Measurements from ENCODE around the gene GRPEL1. TPM values are rescaled to one million over a fixed set of nuclear protein-coding genes. Genes with fewer than 3 reads are reported as not detected.

The GRPEL1 gene
- total RNA-seq, 1 experiment from 2014 or later, result 74.5 TPM

DNA sequence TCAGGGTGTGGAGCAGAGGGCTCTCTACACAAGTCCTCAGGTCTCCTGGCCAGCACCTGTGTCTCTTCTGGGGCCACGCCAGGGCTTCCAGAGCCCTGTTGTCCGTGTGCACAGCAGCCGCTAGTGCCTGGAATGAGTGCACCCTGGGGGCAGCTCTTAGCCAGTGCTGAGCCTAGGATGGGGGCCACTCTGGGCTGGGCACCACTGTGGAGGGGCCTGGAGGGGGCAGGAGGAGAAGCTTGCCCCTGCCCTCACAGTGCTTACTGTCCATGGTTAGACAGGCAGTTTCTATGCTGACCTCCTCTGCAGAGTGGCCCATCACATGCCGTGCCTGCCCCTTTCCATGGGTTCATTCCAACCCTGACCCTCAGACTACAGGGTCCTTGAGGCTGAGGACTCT is 42.7 kb upstream of the GRPEL1 start:
- Histone ChIP-seq H3K27ac (ENCODE audit: low read length) (no peak overlapping the region), H4K20me1 (ENCODE audit: low read length) (no peaks in the 10 kb centered on the region), H3K9me2 (replicated peaks; ENCODE audit: low read length) (no peaks in the 10 kb centered on the region), H3K9ac (ENCODE audit: low read length) (no peak overlapping the region), H3K4me2 (ENCODE audit: low read length) (no peak overlapping the region), H3K4me3 (ENCODE audit: low read length) (no peak overlapping the region), H3K9me3 (ENCODE audit: low read length) (no peaks in the 10 kb centered on the region), H3F3A (ENCODE audit: low read length, unreplicated experiment) (no peaks in the 10 kb centered on the region), H2AFZ (ENCODE audit: low read length) (no peak overlapping the region), H3K36me3 (ENCODE audit: low read depth, low read length) (no peaks in the 10 kb centered on the region), H3K79me2 (ENCODE audit: low read length) (no peaks in the 10 kb centered on the region), H3K27me3 (ENCODE audit: low read length) (no peaks in the 10 kb centered on the region), H3K4me1 (ENCODE audit: insufficient read depth, low read length) (no peaks in the 10 kb centered on the region)
- TF ChIP-seq EZH2 (IDR thresholded peaks at IDR 0.05; ENCODE audit: low read length, unreplicated experiment) (no peak), EZH2phosphoT487 (IDR thresholded peaks at IDR 0.05; ENCODE audit: borderline replicate concordance, low read length) (no peak), CTCF (conservative IDR thresholded peaks at IDR 0.05; ENCODE audit: low read depth, low read length) (no peak)
- DNase-seq (no peak), ATAC-seq (no peak)
- ChIA-PET POLR2A (ENCODE audit: unreplicated experiment) (no interaction called here), CTCF (no interaction called here)
- intact Hi-C loops (cut with micrococcal nuclease), result no loop called here
- BruUV-seq (replicated peaks), result no TSS peak

GRCh38 chr4:7109169-7109568 is 41.3 kb upstream of the GRPEL1 start:
- H4K20me1 ChIP-seq (ENCODE audit: low read length), result no peaks in the 10 kb centered on the region
- intact Hi-C loops (cut with micrococcal nuclease), result no loop called here
- DNase-seq, result no peak
- BruUV-seq (replicated peaks), result no TSS peak
- H3F3A ChIP-seq (ENCODE audit: low read length, unreplicated experiment), result no peaks in the 10 kb centered on the region
- H3K4me1 ChIP-seq (ENCODE audit: insufficient read depth, low read length), result no peaks in the 10 kb centered on the region
- no peaks in the 10 kb centered on the region for H3K9me2 ChIP-seq (replicated peaks; ENCODE audit: low read length)
- H3K36me3 ChIP-seq (ENCODE audit: low read depth, low read length), result no peaks in the 10 kb centered on the region
- no peak for ATAC-seq
- H3K79me2 ChIP-seq (ENCODE audit: low read length), result no peaks in the 10 kb centered on the region
- TF ChIP-seq EZH2phosphoT487 (IDR thresholded peaks at IDR 0.05; ENCODE audit: borderline replicate concordance, low read length) (no peak), CTCF (conservative IDR thresholded peaks at IDR 0.05; ENCODE audit: low read depth, low read length) (no peak), EZH2 (IDR thresholded peaks at IDR 0.05; ENCODE audit: low read length, unreplicated experiment) (no peak)
- ChIA-PET CTCF (no interaction called here), POLR2A (ENCODE audit: unreplicated experiment) (no interaction called here)
- H3K9me3 ChIP-seq (ENCODE audit: low read length), result no peaks in the 10 kb centered on the region
- H3K4me2 ChIP-seq (ENCODE audit: low read length), result no peak overlapping the region
- no peak overlapping the region for H3K9ac ChIP-seq (ENCODE audit: low read length)
- H2AFZ ChIP-seq (ENCODE audit: low read length), result no peak overlapping the region
- no peak overlapping the region for H3K4me3 ChIP-seq (ENCODE audit: low read length)
- no peak overlapping the region for H3K27ac ChIP-seq (ENCODE audit: low read length)
- no peaks in the 10 kb centered on the region for H3K27me3 ChIP-seq (ENCODE audit: low read length)

- ChIA-PET POLR2A (ENCODE audit: unreplicated experiment) (no interaction called here), CTCF (no interaction called here)
- no peak for DNase-seq
- no peaks in the 10 kb centered on the region for H3K9me2 ChIP-seq (replicated peaks; ENCODE audit: low read length)
- no peaks in the 10 kb centered on the region for H3K79me2 ChIP-seq (ENCODE audit: low read length)
- TF ChIP-seq EZH2phosphoT487 (IDR thresholded peaks at IDR 0.05; ENCODE audit: borderline replicate concordance, low read length) (no peak), CTCF (conservative IDR thresholded peaks at IDR 0.05; ENCODE audit: low read depth, low read length) (no peak), EZH2 (IDR thresholded peaks at IDR 0.05; ENCODE audit: low read length, unreplicated experiment) (no peak)
- intact Hi-C loops (cut with micrococcal nuclease), result no loop called here
- H3K36me3 ChIP-seq (ENCODE audit: low read depth, low read length), result no peaks in the 10 kb centered on the region
- 0 out of 2 replicates have a peak, but pooled peaks cover under 1% of the 10 kb centered on the region for H3K4me1 ChIP-seq (ENCODE audit: insufficient read depth, low read length)
- H3K4me2 ChIP-seq (ENCODE audit: low read length), result no peak overlapping the region
- no TSS peak for BruUV-seq (replicated peaks)
- no peaks in the 10 kb centered on the region for H4K20me1 ChIP-seq (ENCODE audit: low read length)
- H3K9me3 ChIP-seq (ENCODE audit: low read length), result no peaks in the 10 kb centered on the region
- H3K27ac ChIP-seq (ENCODE audit: low read length), result no peak overlapping the region
- no peak overlapping the region for H3K4me3 ChIP-seq (ENCODE audit: low read length)
- H3K9ac ChIP-seq (ENCODE audit: low read length), result no peak overlapping the region
- H3F3A ChIP-seq (ENCODE audit: low read length, unreplicated experiment), result no peaks in the 10 kb centered on the region
- no peak overlapping the region for H2AFZ ChIP-seq (ENCODE audit: low read length)
- no peak for ATAC-seq
- H3K27me3 ChIP-seq (ENCODE audit: low read length), result no peaks in the 10 kb centered on the region
Observed at GRCh38 chr4:7108660-7109059, 40.8 kb upstream of the GRPEL1 start.
